RWPE2 (cell line): ENCODE results near the gene CDH26.

Experiments used
- ATAC-seq: fragments of 200-7000 bp; cut with Tn5 transposase; 3 replicates; pipeline ENCODE4 v1.9.1; 2021; ENCODE audit warnings: low read depth
- DNase-seq: peaks from one replicate; pipeline ENCODE4 v3.0.0-alpha.2; 2020; ENCODE audit warnings: low spot score
- H3K27ac ChIP-seq: fragments of 450-650 bp; 2 replicates; pipeline ENCODE4 v1.5.1; 2017; ENCODE audit warnings: mild to moderate bottlenecking; ENCODE audit not compliant: poor library complexity, severe bottlenecking
- H3K27me3 ChIP-seq: fragments of 250-450 bp; sonication (Bioruptor Pico); 2 replicates; pipeline ENCODE4 v1.5.1; 2021; ENCODE audit warnings: mild to moderate bottlenecking, moderate library complexity; ENCODE audit not compliant: insufficient read depth, poor library complexity, severe bottlenecking
- H3K36me3 ChIP-seq: fragments of 250-450 bp; sonication (Bioruptor Pico); 2 replicates; pipeline ENCODE4 v1.5.1; 2020; ENCODE audit warnings: low read depth, mild to moderate bottlenecking, moderate library complexity
- H3K4me1 ChIP-seq: fragments of 250-450 bp; sonication (Bioruptor Pico); 2 replicates; pipeline ENCODE4 v1.5.1; 2021; ENCODE audit warnings: mild to moderate bottlenecking, moderate library complexity; ENCODE audit not compliant: insufficient read depth, poor library complexity, severe bottlenecking
- H3K4me3 ChIP-seq: fragments of 250-450 bp; sonication (Bioruptor Pico); 2 replicates; pipeline ENCODE4 v1.5.1; 2021; ENCODE audit warnings: mild to moderate bottlenecking, moderate library complexity; ENCODE audit not compliant: severe bottlenecking
- H3K9me3 ChIP-seq: fragments of 250-450 bp; sonication (Bioruptor Pico); 2 replicates; pipeline ENCODE4 v1.5.1; 2021; ENCODE audit warnings: mild to moderate bottlenecking, moderate library complexity; ENCODE audit not compliant: severe bottlenecking
- TF ChIP-seq, protein P1 (sequence below): fragments of 450-650 bp; IDR thresholded peaks from one replicate; pipeline ENCODE4 v1.5.1; 2017; ENCODE audit warnings: mild to moderate bottlenecking, moderate library complexity; ENCODE audit not compliant: poor library complexity, severe bottlenecking

Gene CDH26

DNA sequence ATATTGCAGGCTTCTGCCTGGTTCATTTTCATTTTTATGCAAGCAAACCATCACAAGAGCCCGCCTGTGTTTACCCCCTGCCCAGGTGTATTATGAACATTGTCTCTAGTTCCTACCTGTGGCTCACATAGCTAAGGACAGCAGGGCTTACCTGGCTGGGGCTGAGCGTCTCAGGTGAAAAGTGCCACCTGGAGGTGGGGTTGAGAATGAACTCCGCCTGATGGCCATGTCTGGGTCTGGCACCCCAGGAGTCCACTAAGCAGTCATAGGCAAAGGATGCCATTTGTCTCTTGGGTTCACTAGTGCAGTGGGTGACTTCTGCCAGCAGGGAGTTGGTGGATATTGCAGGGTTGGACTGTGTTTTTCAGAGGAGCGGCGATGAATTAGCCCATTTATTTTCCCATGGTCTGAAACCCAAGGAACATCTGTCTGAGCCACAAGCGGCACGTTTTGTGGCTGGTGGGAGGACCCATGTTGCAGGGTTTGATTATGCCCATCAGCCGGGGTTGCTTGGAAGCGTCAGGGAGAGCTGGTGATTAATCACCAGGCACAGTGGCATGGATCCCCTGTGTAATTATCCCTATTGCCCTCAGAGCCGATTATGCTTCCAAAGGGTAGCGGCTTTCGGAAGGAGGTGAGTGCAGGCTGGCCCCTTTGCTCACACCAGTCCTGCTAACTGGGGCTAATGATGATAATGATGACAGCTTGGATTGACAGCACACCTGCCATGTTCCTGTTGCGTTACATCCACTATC lies 92.1 kb downstream of the CDH26 start:
- no peaks in the 10 kb centered on the region for H3K9me3 ChIP-seq
- ATAC-seq (peak; percentile 85), DNase-seq (peak; percentile 86)
- H3K36me3 ChIP-seq = no peaks in the 10 kb centered on the region
- H3K27ac ChIP-seq = peak overlapping the region; percentile 60
- TF ChIP-seq, protein P1, sequence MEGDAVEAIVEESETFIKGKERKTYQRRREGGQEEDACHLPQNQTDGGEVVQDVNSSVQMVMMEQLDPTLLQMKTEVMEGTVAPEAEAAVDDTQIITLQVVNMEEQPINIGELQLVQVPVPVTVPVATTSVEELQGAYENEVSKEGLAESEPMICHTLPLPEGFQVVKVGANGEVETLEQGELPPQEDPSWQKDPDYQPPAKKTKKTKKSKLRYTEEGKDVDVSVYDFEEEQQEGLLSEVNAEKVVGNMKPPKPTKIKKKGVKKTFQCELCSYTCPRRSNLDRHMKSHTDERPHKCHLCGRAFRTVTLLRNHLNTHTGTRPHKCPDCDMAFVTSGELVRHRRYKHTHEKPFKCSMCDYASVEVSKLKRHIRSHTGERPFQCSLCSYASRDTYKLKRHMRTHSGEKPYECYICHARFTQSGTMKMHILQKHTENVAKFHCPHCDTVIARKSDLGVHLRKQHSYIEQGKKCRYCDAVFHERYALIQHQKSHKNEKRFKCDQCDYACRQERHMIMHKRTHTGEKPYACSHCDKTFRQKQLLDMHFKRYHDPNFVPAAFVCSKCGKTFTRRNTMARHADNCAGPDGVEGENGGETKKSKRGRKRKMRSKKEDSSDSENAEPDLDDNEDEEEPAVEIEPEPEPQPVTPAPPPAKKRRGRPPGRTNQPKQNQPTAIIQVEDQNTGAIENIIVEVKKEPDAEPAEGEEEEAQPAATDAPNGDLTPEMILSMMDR = peak; percentile 94
- H3K27me3 ChIP-seq = no peaks in the 10 kb centered on the region
- H3K4me1 ChIP-seq = peaks cover 23% of the 10 kb centered on the region
- no peak overlapping the region for H3K4me3 ChIP-seq

- DNase-seq (peak; percentile 56), ATAC-seq (no peak)
- H3K27me3 ChIP-seq = no peaks in the 10 kb centered on the region
- H3K27ac ChIP-seq = no peak overlapping the region
- TF ChIP-seq, protein P1 = no peak
- H3K9me3 ChIP-seq = no peaks in the 10 kb centered on the region
- H3K4me3 ChIP-seq = no peak overlapping the region
- H3K4me1 ChIP-seq = peaks cover 20% of the 10 kb centered on the region
- H3K36me3 ChIP-seq = no peaks in the 10 kb centered on the region
Observed at GRCh38 chr20:60051911-60052310, 93.7 kb downstream of the CDH26 start.

DNA sequence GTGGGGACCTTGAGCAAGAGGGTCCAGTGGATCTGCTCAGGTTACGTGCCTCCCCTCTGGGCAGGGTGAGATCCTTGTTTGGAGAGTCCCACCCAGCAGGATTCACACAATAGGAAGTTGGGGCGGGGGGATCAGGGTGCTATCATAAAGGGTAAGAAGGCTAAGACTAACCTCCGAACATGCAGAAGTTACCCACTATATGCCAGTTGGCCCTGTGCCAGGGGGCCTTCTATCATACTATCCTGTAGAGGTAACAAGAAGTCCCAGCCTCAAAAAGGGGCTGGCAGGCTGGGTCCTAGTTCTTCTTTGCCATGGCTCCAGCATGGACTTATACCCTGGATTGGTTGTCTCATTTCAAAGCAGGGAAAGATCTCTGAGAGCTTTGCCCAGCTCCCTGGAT lies 94.1 kb downstream of the CDH26 start:
- peak; percentile 86 for DNase-seq
- Histone ChIP-seq H3K27ac (no peak overlapping the region), H3K9me3 (no peaks in the 10 kb centered on the region), H3K36me3 (no peaks in the 10 kb centered on the region), H3K4me1 (peaks cover 20% of the 10 kb centered on the region), H3K27me3 (no peaks in the 10 kb centered on the region), H3K4me3 (no peak overlapping the region)
- TF ChIP-seq, protein P1 = no peak
- ATAC-seq = no peak

DNA sequence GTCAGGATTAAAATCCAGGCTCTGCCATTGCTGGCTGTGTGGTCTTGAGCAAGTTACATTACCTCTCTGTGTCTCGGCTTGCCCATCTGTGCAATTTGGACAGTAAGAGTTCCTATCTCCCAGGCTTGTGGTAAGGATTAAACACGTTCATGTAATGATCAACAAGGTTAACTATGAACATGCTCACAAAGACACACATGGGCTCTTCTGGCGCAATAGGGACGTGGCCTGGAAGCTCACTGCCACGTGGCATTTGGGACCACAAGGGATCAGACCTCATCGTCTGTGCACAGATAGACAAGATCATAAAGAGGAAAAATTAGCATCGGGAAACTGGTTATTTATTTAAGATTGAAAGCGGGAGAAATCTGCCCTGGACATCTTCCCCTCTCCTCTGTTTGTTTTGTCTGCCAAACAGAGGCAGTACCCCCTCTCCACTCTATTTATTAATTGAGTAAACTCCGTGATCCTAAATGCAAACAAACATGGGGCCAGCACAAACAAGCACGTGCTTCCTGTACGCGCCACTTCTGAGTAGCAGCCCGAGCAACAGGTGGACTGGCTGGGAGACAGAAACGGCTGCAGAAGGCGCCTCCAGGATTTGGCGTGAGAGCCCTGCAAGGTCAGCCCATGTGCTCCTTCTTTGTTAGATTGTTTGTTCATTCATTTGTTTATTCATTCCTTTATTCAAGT lies 95.0 kb downstream of the CDH26 start:
- no peak overlapping the region for H3K27ac ChIP-seq
- peaks cover 26% of the 10 kb centered on the region for H3K4me1 ChIP-seq
- DNase-seq (peak; percentile 55), ATAC-seq (no peak)
- TF ChIP-seq, protein P1 = no peak
- H3K9me3 ChIP-seq = no peaks in the 10 kb centered on the region
- H3K27me3 ChIP-seq = no peaks in the 10 kb centered on the region
- no peak overlapping the region for H3K4me3 ChIP-seq
- peaks cover 7% of the 10 kb centered on the region for H3K36me3 ChIP-seq

GRCh38 chr20:60053818-60054190 lies 95.6 kb downstream of the CDH26 start:
- H3K36me3 ChIP-seq = peaks cover 8% of the 10 kb centered on the region
- H3K27me3 ChIP-seq = no peaks in the 10 kb centered on the region
- no peak overlapping the region for H3K4me3 ChIP-seq
- no peaks in the 10 kb centered on the region for H3K9me3 ChIP-seq
- ATAC-seq (no peak), DNase-seq (peak; percentile 64)
- TF ChIP-seq, protein P1 = no peak
- H3K27ac ChIP-seq = no peak overlapping the region
- H3K4me1 ChIP-seq = peaks cover 26% of the 10 kb centered on the region
